Caco-2 (cell line): ENCODE measurements around the gene GSG1L2. TPM values are rescaled to one million over a fixed set of nuclear protein-coding genes. Genes with fewer than 3 reads are reported as not detected.

Experiments used
- BruUV-seq: library from RNA; stranded (reverse); fragments of 400-500 nt; replicated peaks from 2 replicates; lab custom pipeline; 2021; lab: Mats Ljungman, UMichigan
- CTCF ChIA-PET: fragments of 300-600 bp; sonication (Branson Sonifier 250); formaldehyde crosslinking; loops from one replicate; lab custom pipeline; 2022; ENCODE audit warnings: antibody characterized with exemption; lab: Charles Lee
- POLR2A ChIA-PET: fragments of 300-600 bp; sonication (Branson Sonifier 250); formaldehyde crosslinking; loops from one replicate; lab custom pipeline; 2022; ENCODE audit warnings: antibody characterized with exemption; lab: Charles Lee
- DNase-seq, 2 experiments: peaks; one replicate each; pipeline versions ENCODE4 v3.0.0 to v3.0.0-alpha.2; 2020 to 2022
- H3K27me3 ChIP-seq: replicated peaks from 2 replicates; pipeline ENCODE4 v1.6.0; 2011; ENCODE audit warnings: low read length; ENCODE audit not compliant: control insufficient read depth, insufficient read depth
- H3K36me3 ChIP-seq: 2 replicates; pipeline ENCODE4 v1.5.1; 2011; ENCODE audit warnings: low read length; ENCODE audit not compliant: control insufficient read depth, insufficient read depth
- H3K4me1 ChIP-seq: fragments of 250-450 bp; sonication (Bioruptor Pico); 2 replicates; pipeline ENCODE4 v1.5.1; 2020; ENCODE audit warnings: mild to moderate bottlenecking
- H3K4me3 ChIP-seq: 2 replicates; pipeline ENCODE4 v1.5.1; 2011; ENCODE audit warnings: low read depth, mild to moderate bottlenecking, control low read depth, low read length
- H3K9me3 ChIP-seq: fragments of 250-450 bp; sonication (Bioruptor Pico); 2 replicates; pipeline ENCODE4 v1.5.1; 2020; ENCODE audit warnings: mild to moderate bottlenecking, moderate library complexity
- H3K27ac Mint-ChIP-seq: one replicate; pipeline ENCODE4 v1.8.0; 2022; ENCODE audit warnings: mixed read lengths; ENCODE audit not compliant: unreplicated experiment
- H3K27me3 Mint-ChIP-seq: one replicate; pipeline ENCODE4 v1.8.0; 2022; ENCODE audit warnings: mixed read lengths; ENCODE audit not compliant: insufficient read depth, unreplicated experiment
- H3K36me3 Mint-ChIP-seq: one replicate; pipeline ENCODE4 v1.8.0; 2022; ENCODE audit warnings: mild to moderate bottlenecking, mixed read lengths; ENCODE audit not compliant: insufficient read depth, unreplicated experiment
- H3K4me1 Mint-ChIP-seq: one replicate; pipeline ENCODE4 v1.8.0; 2022; ENCODE audit warnings: low read depth, mixed read lengths; ENCODE audit not compliant: unreplicated experiment
- H3K4me3 Mint-ChIP-seq: one replicate; pipeline ENCODE4 v1.8.0; 2022; ENCODE audit warnings: mild to moderate bottlenecking, moderate library complexity, mixed read lengths; ENCODE audit not compliant: unreplicated experiment
- H3K9me3 Mint-ChIP-seq: one replicate; pipeline ENCODE4 v1.8.0; 2022; ENCODE audit warnings: mixed read lengths; ENCODE audit not compliant: unreplicated experiment
- CTCF ChIP-seq, 2 experiments: fragments of 200-600 bp in 1 of 2; IDR thresholded peaks; 1 replicate in 1 of 2; 2 replicates in 1 of 2; pipeline versions ENCODE4 v1.5.1 to v1.8.0; 2011 to 2022; ENCODE audit warnings: antibody characterized with exemption in 1 of 2, control low read depth in 1 of 2, inconsistent platforms in 1 of 2, low read depth in 1 of 2, low read length in 1 of 2, mild to moderate bottlenecking in 1 of 2, moderate library complexity in 1 of 2; ENCODE audit not compliant: insufficient read depth in 1 of 2, severe bottlenecking in 1 of 2, unreplicated experiment in 1 of 2
- intact Hi-C: fragments of 100-400 bp; cut with micrococcal nuclease; formaldehyde crosslinking; loops from one replicate; pipeline ENCODE4 v1.10.0; 2022; ENCODE audit not compliant: unreplicated experiment
- total RNA-seq: library from RNA; stranded (reverse); gene quantifications from 2 replicates; pipeline ENCODE4 v1.2.3, GENCODE V29; 2022

Gene GSG1L2
- total RNA-seq, 1 experiment from 2014 or later: not detected

GRCh38 chr17:9766970-9767369 is 54.9 kb downstream of the GSG1L2 start:
- intact Hi-C loops: no loop called here
- no peak overlapping the region for H3K27ac Mint-ChIP-seq
- H3K4me3 Mint-ChIP-seq: no peak overlapping the region
- Histone ChIP-seq H3K36me3 (no peaks in the 10 kb centered on the region), H3K4me3 (no peak overlapping the region), H3K9me3 (no peaks in the 10 kb centered on the region), H3K4me1 (no peaks in the 10 kb centered on the region), H3K27me3 (no peaks in the 10 kb centered on the region)
- no peak for TF ChIP-seq CTCF (IDR thresholded peaks at IDR 0.05; ENCODE audit: insufficient read depth in 1 of 2, low read depth in 1 of 2, low read length in 1 of 2, severe bottlenecking in 1 of 2, unreplicated experiment in 1 of 2)
- no peak for DNase-seq
- no peaks in the 10 kb centered on the region for H3K9me3 Mint-ChIP-seq
- peaks cover 5% of the 10 kb centered on the region for H3K4me1 Mint-ChIP-seq
- ChIA-PET CTCF (no interaction called here), POLR2A (no interaction called here)
- BruUV-seq: no TSS peak
- peaks cover 4% of the 10 kb centered on the region for H3K27me3 Mint-ChIP-seq
- no peaks in the 10 kb centered on the region for H3K36me3 Mint-ChIP-seq

GRCh38 chr17:9765322-9765721 is 56.6 kb downstream of the GSG1L2 start:
- Histone ChIP-seq H3K27me3 (no peaks in the 10 kb centered on the region), H3K36me3 (no peaks in the 10 kb centered on the region), H3K4me1 (no peaks in the 10 kb centered on the region), H3K4me3 (no peak overlapping the region), H3K9me3 (no peaks in the 10 kb centered on the region)
- ChIA-PET POLR2A (no interaction called here), CTCF (interaction anchor here (0.6 kb wide), 1 partner anchor 1530 kb away, joined by 5 read pairs; no protein-coding TSS in a partner anchor)
- peaks cover 5% of the 10 kb centered on the region for H3K4me1 Mint-ChIP-seq
- H3K9me3 Mint-ChIP-seq: no peaks in the 10 kb centered on the region
- no peak for DNase-seq
- no peak overlapping the region for H3K4me3 Mint-ChIP-seq
- TF ChIP-seq CTCF (IDR thresholded peaks at IDR 0.05; ENCODE audit: insufficient read depth in 1 of 2, low read depth in 1 of 2, low read length in 1 of 2, severe bottlenecking in 1 of 2, unreplicated experiment in 1 of 2): no peak
- intact Hi-C loops: no loop called here
- no peak overlapping the region for H3K27ac Mint-ChIP-seq
- peaks cover 4% of the 10 kb centered on the region for H3K27me3 Mint-ChIP-seq
- no TSS peak for BruUV-seq
- no peaks in the 10 kb centered on the region for H3K36me3 Mint-ChIP-seq

- peaks cover 4% of the 10 kb centered on the region for H3K27me3 Mint-ChIP-seq
- intact Hi-C loops: no loop called here
Measured at GRCh38 chr17:9763643-9764042, 58.2 kb downstream of the GSG1L2 start.

More at GRCh38 chr17:9763643-9764042, 58.2 kb downstream of the GSG1L2 start:
- ChIA-PET CTCF (no interaction called here), POLR2A (no interaction called here)
- Histone ChIP-seq H3K36me3 (no peaks in the 10 kb centered on the region), H3K9me3 (no peaks in the 10 kb centered on the region), H3K4me3 (no peak overlapping the region), H3K4me1 (no peaks in the 10 kb centered on the region), H3K27me3 (no peaks in the 10 kb centered on the region)
- Mint-ChIP-seq H3K4me3 (no peak overlapping the region), H3K9me3 (no peaks in the 10 kb centered on the region), H3K4me1 (peaks cover 5% of the 10 kb centered on the region), H3K36me3 (no peaks in the 10 kb centered on the region), H3K27ac (no peak overlapping the region)
- TF ChIP-seq CTCF (IDR thresholded peaks at IDR 0.05; ENCODE audit: insufficient read depth in 1 of 2, low read depth in 1 of 2, low read length in 1 of 2, severe bottlenecking in 1 of 2, unreplicated experiment in 1 of 2): no peak
- BruUV-seq: no TSS peak
- no peak for DNase-seq
